Measurements from ENCODE around the gene CMSS1.

CMSS1 gene

DNA sequence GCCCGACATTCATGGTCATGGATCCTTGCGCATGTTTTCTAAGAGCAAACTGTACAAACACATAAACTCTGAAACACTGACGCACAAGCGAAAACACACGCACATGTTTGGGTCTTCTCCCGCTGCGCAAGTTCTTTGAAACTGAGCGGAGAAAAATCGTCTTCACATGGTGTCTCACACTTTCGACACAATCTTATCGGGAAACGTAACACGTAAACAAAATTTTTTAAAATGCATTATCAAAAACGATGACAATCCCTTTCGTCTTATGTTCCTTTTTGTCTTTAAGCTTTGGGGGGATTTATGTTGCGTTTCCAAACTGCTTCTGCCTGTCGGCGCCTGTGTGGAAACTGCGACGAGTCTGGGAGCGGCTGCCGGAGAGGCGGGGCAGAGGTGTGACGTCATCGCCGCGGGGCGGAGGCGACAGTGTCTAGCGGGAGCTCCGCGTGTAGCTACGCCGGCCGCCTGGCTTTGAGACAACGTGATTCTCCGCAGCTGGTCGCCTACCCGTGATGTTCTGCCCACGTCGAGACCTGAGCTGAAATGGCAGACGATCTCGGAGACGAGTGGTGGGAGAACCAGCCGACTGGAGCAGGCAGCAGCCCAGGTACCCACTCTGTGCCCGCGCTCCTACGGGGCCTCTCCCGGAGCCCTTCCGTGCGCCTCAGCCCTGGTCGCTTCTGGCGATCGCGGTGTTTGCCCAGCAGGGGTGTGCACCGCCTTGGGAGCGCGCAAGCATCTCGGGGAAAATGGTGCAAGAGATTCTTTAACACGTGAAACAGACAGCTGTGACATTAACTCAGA, at the start of gene CMSS1:
Gene CMSS1 (plus strand): TSS at position 426 of the 804 bp plus-strand sequence.
- DNase-seq, result peak; percentile 97

DNA sequence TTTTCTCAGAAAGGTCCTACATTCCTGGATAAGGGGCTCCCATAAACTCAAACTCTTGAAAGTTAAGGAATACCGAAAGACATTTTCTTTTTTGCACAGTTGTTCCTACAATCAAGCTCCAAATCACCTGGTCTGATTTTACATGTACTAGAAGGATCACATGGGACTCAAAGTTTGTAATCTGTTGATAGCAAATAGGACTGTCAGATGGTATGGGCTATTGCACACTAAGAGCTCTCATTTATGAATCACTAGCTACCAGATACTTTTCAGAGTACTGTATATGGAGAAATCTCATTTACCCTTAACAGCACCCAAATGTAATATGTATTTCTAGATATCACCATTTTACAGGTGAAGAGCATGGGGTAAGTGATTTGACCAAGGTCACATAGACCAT, 49.5 kb upstream of the CMSS1 start:
- DNase-seq, result no peak

- no peak for DNase-seq
Measured at GRCh38 chr3:99768808-99769501, 48.7 kb upstream of the CMSS1 start.

GRCh38 chr3:99772171-99772570, 45.5 kb upstream of the CMSS1 start:
- no peak for DNase-seq

DNA sequence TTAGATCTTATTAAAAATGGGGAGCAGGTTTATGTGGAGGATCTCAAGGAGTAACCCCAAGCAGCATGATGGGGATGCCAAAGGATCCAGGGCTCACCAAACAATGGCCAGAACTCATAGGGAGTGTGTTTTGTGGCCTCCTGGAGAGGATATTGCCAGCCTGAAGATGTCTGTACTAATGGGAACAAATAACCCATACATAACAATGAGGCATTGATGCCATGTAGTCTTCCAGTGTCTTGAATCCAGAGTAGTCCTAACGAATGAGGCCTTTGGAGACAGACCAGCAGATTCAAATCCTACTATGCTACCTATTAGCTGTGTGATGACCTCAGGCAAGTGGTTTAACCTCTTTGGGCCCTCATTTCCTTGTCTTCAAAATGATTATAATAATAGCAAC, 45.0 kb upstream of the CMSS1 start:
- DNase-seq, result no peak

- DNase-seq, result no peak
Measured at GRCh38 chr3:99774467-99774866, 43.2 kb upstream of the CMSS1 start.

- DNase-seq, result no peak
Measured at GRCh38 chr3:99776516-99777209, 41.0 kb upstream of the CMSS1 start.

GRCh38 chr3:99777210-99777549, 40.5 kb upstream of the CMSS1 start:
- DNase-seq, result no peak

DNA sequence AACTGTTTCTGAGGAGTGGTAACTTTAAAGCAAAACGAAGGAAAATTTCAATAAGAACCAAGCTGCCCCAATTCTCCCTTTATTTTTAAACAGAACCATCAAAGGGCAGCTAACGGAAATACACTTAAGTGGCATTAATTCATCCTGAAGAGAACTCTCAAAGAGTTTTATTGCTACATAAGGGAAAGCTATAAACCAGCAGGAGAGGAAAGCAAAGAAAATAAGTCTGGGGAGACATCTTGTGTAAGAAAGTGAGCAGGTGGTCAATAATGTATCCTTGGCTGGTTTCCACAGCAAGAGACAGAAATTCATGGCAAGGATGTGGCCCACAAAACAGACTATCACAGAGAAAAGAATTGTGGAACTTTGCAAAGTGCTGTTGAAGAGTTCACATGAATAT, 40.0 kb upstream of the CMSS1 start:
- DNase-seq, result no peak

DNA sequence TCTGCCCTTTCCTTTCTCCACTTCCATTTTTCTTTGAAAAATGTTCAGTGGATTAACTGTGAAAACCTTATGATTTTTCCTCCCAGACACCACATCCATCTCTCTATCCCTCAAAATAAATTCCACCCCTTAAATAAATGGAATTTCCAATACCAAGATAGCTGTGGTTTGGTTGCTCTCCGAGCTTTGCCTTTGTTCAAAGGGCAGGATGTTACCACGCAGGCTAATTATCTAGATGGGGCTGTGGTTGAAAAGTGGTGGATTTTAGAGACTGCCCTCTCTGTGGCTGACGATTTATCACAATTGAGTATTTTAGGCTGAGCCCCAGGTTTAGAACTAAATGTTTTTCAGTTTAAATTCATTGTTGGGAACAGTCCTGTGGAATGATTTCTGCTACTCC, 36.9 kb upstream of the CMSS1 start:
- no peak for DNase-seq

- DNase-seq, result no peak
Measured at GRCh38 chr3:99781761-99782160, 35.9 kb upstream of the CMSS1 start.

DNA sequence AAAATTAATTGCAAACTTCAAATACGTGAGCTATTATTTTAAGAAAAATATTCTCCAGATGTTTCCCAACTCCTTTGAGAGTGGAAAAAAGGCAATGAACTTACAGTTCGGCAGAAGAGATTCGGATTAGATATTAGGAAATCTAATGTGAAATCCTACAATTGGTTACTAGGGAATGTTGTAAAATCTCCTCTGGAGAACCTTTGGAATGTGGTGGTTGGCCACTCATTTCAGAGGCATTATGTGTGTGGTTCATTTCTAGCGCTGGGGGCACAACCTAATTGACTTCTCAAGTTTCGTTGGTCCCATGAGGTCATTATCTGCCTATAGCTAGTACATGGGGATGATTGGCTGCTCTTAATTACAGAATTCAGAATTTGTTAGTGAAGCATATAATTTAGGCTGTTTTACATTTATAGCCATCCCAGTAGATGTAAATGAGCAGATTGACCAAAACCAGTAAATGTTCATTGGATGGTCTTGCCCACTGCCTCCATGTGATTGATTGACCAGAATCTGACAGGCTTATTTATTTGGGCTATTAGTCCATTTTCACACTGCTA, 34.6 kb upstream of the CMSS1 start:
- DNase-seq, result no peak

GRCh38 chr3:99789011-99789721, 28.5 kb upstream of the CMSS1 start:
- DNase-seq, result no peak

- DNase-seq, result no peak
Measured at GRCh38 chr3:99794485-99794884, 23.2 kb upstream of the CMSS1 start.

DNA sequence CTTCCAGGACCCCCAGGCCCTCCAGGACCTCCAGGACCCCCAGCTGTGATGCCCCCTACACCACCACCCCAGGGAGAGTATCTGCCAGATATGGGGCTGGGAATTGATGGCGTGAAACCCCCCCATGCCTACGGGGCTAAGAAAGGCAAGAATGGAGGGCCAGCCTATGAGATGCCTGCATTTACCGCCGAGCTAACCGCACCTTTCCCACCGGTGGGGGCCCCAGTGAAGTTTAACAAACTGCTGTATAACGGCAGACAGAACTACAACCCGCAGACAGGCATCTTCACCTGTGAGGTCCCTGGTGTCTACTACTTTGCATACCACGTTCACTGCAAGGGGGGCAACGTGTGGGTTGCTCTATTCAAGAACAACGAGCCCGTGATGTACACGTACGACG, 22.1 kb upstream of the CMSS1 start:
- no peak for DNase-seq

DNA sequence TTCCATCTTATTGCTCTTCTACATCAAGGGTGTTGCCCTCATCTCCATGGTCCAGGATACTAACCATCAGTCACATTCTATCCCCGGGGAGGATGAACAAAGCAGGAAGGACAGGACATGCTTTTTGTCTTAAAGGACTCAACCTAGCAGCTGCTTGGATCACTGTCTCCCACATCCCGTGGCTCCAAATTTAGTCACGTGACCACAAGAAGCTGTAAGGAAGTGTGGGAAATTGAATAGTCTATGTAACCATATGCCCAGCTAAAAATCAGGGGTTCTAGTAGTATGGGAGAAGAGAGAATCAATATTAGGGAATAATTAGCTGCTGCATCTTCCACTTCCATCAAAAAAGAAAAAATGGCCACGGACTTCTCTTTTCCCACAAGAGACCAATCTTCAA, 18.2 kb upstream of the CMSS1 start:
- DNase-seq, result no peak

GRCh38 chr3:99803297-99803696, 14.4 kb upstream of the CMSS1 start:
- no peak for DNase-seq

DNA sequence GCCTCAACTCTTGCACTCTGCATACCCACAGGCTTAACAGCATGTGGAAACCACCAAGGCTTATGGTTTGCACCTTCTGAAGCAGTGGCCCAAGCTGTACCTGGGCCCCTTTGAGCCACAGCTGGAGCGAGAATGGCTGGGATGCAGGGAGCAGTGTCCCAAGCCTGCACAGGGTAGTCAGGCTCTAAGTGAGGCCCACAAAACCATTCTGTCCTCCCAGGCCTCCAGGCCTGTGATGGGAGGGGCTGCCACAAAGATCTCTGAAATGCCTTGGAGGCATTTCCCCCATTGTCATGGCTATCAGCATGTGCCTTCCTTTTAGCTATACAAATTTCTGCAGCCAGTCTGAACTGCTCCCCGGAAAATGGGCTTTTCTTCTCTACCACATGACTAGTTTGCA, 12.5 kb upstream of the CMSS1 start:
- DNase-seq, result no peak

DNA sequence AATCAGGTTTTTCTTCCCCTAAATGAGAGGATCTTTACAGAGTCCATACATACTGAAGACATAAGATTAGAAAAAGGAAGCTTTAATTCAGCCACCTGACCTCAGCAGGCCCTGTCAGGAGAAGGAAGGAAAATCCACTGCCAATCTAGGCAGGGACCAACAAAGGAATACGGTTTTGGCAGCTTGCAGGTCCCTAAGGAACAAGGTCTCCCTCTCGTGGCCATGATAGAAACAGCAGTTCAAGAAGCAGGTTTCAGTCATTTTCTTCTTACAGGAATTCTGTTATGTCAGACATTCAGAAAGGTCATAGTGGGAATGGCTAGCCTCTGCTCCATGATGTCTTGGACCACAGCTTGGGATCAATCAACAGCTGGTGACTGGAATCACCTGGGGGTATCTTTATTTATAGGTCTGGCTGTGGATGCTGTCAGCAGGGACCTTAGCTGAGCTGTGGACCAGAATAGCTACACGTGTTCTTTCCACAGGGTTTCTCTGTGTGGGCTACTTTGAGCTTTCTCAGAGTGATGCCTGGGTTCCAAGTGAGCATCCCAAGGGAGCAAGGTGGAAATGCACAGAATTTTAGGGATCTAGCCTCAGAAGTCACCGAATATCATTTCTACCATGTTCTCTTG, 9.4 kb upstream of the CMSS1 start:
- DNase-seq, result no peak

GRCh38 chr3:99809565-99809964, 8.1 kb upstream of the CMSS1 start:
- no peak for DNase-seq

DNA sequence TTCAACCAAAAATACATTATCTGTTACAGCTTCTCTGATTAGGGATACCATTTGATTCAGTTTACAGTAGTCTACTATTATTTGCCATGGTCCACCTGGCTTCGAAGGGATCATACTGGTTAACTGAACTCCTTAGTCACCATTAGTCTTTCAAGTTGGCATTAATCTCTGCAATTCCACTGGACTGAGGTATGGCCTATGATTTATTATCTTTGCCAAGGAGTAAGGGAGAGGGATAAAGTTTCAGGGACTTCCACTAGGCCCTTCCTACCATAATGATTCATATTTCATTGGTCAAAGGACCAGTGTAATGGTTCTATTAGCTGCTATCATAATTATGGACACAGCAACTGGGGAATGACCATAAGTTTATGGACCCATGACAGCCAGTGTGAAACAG, 7.3 kb upstream of the CMSS1 start:
- no peak for DNase-seq

GRCh38 chr3:99817047-99817436, 620 bp upstream of the CMSS1 start:
- DNase-seq, result no peak

DNA sequence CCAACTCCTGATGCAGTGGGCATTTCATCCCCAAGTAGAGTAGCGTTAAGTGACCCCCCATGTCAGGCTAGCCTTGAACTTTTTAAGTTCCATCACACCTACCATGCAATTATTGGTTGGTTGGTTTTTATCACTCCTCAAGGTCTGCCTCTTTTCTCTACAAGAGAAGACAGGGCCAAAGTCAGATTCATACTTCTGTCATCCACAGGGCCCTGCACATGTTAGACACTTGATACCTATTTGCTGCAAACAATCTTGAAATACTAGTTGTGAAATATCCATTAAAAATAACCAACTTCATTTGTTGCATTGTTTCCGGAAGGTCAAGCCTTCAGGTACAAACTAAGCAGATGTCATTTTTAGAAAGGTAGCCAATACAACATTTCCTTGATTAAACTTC, 1.2 kb downstream of the CMSS1 start:
- DNase-seq, result no peak
